HepG2 (cell line): ENCODE data around the gene BRD2. TPM values are rescaled to one million over a fixed set of nuclear protein-coding genes. Genes with fewer than 3 reads are reported as not detected.

ENCODE experiments used
- BHLHE40 ChIP-seq: IDR thresholded peaks from 2 replicates; pipeline ENCODE4 v1.6.1; 2011; ENCODE audit warnings: low read length, improper control_type of control experiment
- DNMT3B ChIP-seq: conservative IDR thresholded peaks from 2 replicates; pipeline ENCODE4 v1.6.1; 2016; ENCODE audit warnings: missing biosample characterization, control low read depth
- DR1 ChIP-seq: sonication (generic); formaldehyde crosslinking; IDR thresholded peaks from 2 replicates; pipeline ENCODE4 v1.8.0; 2021; ENCODE audit warnings: mild to moderate bottlenecking, missing genetic modification reagents, inconsistent platforms
- MED1 ChIP-seq: sonication (generic); formaldehyde crosslinking; IDR thresholded peaks from 2 replicates; pipeline ENCODE4 v1.4.0; 2020; ENCODE audit warnings: missing genetic modification reagents
- MEIS2 ChIP-seq: sonication (generic); formaldehyde crosslinking; IDR thresholded peaks from 2 replicates; pipeline ENCODE4 v1.9.0; 2021; ENCODE audit warnings: mild to moderate bottlenecking, missing genetic modification reagents
- MLXIP ChIP-seq: sonication (generic); formaldehyde crosslinking; IDR thresholded peaks from 2 replicates; pipeline ENCODE4 v1.9.0; 2021; ENCODE audit warnings: missing genetic modification reagents, borderline replicate concordance
- MZF1 ChIP-seq: sonication (generic); formaldehyde crosslinking; IDR thresholded peaks from 2 replicates; pipeline ENCODE4 v1.8.1; 2023; ENCODE audit warnings: mild to moderate bottlenecking, missing genetic modification reagents, borderline replicate concordance
- NFYB ChIP-seq: sonication (generic); formaldehyde crosslinking; IDR thresholded peaks from 2 replicates; pipeline ENCODE4 v1.4.0; 2020; ENCODE audit warnings: missing genetic modification reagents
- REST ChIP-seq, 2 experiments: IDR thresholded peaks; 2 replicates each; pipeline ENCODE4 v1.6.1; 2011 to 2012; ENCODE audit warnings: low read length in 2 of 2, borderline replicate concordance in 1 of 2, low read depth in 1 of 2, mild to moderate bottlenecking in 1 of 2, moderate library complexity in 1 of 2
- TEF ChIP-seq: sonication (generic); formaldehyde crosslinking; IDR thresholded peaks from 2 replicates; pipeline ENCODE4 v1.5.0; 2020; ENCODE audit warnings: missing genetic modification reagents
- ZNF383 ChIP-seq: sonication (generic); formaldehyde crosslinking; IDR thresholded peaks from 2 replicates; pipeline ENCODE4 v1.4.0; 2020; ENCODE audit warnings: missing genetic modification reagents, mild to moderate bottlenecking, borderline replicate concordance
- ZNF788 ChIP-seq: sonication (generic); formaldehyde crosslinking; IDR thresholded peaks from 2 replicates; pipeline ENCODE4 v1.5.0; 2020; ENCODE audit warnings: mild to moderate bottlenecking, missing genetic modification reagents, borderline replicate concordance
- polyA plus RNA-seq, 8 experiments: library from polyadenylated mRNA; depleted of rRNA in 3 of 8; stranded (reverse) in 7 of 8; unstranded in 1 of 8; fragments of >200 nt; fragmentation: Illumina TruSeq in 4 of 8; extraction: Trizol in 4 of 8; gene quantifications; 2 replicates each; pipeline versions ENCODE4 v1.2.1 to v1.2.3, GENCODE V29; 2011 to 2016; ENCODE audit warnings: low read depth in 4 of 8, missing spikeins in 1 of 8, mixed read lengths in 1 of 8; ENCODE audit not compliant: insufficient read depth in 1 of 8
- total RNA-seq, 5 experiments: library from RNA; depleted of rRNA; stranded (reverse); fragments of >200 nt; fragmentation: Illumina TruSeq; extraction: Trizol; gene quantifications; 2 replicates each; pipeline ENCODE4 v1.2.3, GENCODE V29; 2016; ENCODE audit warnings: low read depth in 1 of 5
- TF ChIP-seq, protein P1 (sequence below), 2 experiments: sonication (generic) in 1 of 2; formaldehyde crosslinking in 1 of 2; IDR thresholded peaks; 2 replicates each; pipeline versions ENCODE4 v1.5.1 to v1.6.1; 2011 to 2020; ENCODE audit warnings: borderline replicate concordance in 1 of 2, low read depth in 1 of 2, low read length in 1 of 2, mild to moderate bottlenecking in 1 of 2, missing genetic modification reagents in 1 of 2, moderate library complexity in 1 of 2
- TF ChIP-seq, protein P2 (sequence below): sonication (generic); formaldehyde crosslinking; IDR thresholded peaks from 2 replicates; pipeline ENCODE4 v1.4.0; 2020; ENCODE audit warnings: missing genetic modification reagents; ENCODE audit errors: not compliant biosample characterization
- TF ChIP-seq, protein P3 (sequence below): sonication (generic); IDR thresholded peaks from 2 replicates; pipeline ENCODE4 v1.6.1; 2016; ENCODE audit warnings: low read depth, borderline replicate concordance

BRD2 gene
- total and polyA plus RNA-seq, 2 of the 13 experiments (the other 11 are each of a cell fraction or from before 2014, with no cell fraction given), result 143 to 202 TPM

DNA sequence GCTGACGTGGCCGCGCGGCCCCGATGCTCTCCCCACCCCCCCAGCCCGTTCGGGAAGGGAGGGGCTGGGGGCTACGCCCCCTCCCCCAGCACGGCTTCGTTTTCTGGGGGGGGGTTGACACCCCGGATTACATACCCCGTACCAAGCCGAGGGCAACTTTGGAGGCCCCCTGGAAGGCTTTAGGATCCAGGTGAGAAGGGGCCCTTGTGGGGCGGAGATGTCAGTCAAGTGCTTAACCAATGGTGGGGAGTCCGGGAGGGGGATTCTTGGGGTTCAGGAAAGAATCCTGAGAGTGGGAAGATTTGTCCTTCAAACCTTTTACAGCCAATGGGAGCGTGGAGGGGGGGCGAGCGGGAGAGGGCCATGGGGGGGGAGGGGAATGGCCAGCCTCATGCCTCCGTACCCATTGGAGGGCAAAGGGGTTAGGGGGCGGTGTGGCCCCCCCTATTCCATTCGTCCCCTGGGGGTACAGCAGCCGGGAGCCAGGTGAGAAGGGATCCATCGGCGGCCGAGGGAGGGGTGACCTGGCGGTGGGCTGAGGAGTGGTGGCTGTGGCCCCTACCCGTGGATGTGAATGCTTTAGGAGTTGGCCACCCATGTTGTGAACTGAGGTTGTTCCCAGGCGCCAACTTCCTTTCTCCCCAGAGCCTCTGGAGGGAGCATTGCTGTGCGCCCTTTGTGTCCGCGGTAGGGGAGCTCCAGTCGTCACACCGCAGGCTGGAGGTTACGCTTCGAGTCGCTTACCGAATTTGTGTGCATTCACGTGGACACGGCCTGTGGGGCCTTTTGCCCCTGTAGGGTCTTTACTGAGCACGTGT is 682 bp downstream of the BRD2 start (continued):
- TF ChIP-seq, protein P1, sequence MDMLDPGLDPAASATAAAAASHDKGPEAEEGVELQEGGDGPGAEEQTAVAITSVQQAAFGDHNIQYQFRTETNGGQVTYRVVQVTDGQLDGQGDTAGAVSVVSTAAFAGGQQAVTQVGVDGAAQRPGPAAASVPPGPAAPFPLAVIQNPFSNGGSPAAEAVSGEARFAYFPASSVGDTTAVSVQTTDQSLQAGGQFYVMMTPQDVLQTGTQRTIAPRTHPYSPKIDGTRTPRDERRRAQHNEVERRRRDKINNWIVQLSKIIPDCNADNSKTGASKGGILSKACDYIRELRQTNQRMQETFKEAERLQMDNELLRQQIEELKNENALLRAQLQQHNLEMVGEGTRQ (IDR thresholded peaks at IDR 0.05; ENCODE audit: low read depth, low read length), result peak; percentile 9; the same call in 1 of the 2 replicates
- TF ChIP-seq, protein P1 (CRISPR knock-in tag; IDR thresholded peaks at IDR 0.05; ENCODE audit: borderline replicate concordance), result peak; percentile 27
- TF ChIP-seq, protein P2, sequence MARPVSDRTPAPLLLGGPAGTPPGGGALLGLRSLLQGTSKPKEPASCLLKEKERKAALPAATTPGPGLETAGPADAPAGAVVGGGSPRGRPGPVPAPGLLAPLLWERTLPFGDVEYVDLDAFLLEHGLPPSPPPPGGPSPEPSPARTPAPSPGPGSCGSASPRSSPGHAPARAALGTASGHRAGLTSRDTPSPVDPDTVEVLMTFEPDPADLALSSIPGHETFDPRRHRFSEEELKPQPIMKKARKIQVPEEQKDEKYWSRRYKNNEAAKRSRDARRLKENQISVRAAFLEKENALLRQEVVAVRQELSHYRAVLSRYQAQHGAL (CRISPR knock-in tag), result no peak
- TF ChIP-seq MED1 (CRISPR knock-in tag) (peak; percentile 71), ZNF383 (no peak), TEF (no peak), REST (IDR thresholded peaks at IDR 0.05; ENCODE audit: borderline replicate concordance in 1 of 2, low read depth in 1 of 2, low read length in 2 of 2) (no peak), NFYB (CRISPR knock-in tag) (peak; percentile 8; the same call in 1 of the 2 replicates), DR1 (peak; percentile 76), MLXIP (CRISPR knock-in tag) (peak; percentile 11; the same call in 1 of the 2 replicates), BHLHE40 (peak; percentile 61; the same call in 1 of the 2 replicates), DNMT3B (CRISPR knock-in tag) (peak; percentile 21; the same call in 1 of the 2 replicates), MEIS2 (CRISPR knock-in tag) (no peak; the same call in 1 of the 2 replicates), MZF1 (CRISPR knock-in tag) (no peak), ZNF788 (CRISPR knock-in tag) (no peak)
- TF ChIP-seq, protein P3, sequence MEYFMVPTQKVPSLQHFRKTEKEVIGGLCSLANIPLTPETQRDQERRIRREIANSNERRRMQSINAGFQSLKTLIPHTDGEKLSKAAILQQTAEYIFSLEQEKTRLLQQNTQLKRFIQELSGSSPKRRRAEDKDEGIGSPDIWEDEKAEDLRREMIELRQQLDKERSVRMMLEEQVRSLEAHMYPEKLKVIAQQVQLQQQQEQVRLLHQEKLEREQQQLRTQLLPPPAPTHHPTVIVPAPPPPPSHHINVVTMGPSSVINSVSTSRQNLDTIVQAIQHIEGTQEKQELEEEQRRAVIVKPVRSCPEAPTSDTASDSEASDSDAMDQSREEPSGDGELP, result peak; percentile 43; the same call in 1 of the 2 replicates
